ENCODE measurements around the gene REL. TPM values are rescaled to one million over a fixed set of nuclear protein-coding genes. Genes with fewer than 3 reads are reported as not detected.

REL gene
- total RNA-seq, 2 donors from 2014 or later, result 10.2 to 30.0 TPM

GRCh38 chr2:60957224-60957623 is 75.8 kb downstream of the REL start:
- DNase-seq (ENCODE audit: low spot score), result no peak
- no peak overlapping the region for H3K27ac ChIP-seq
- H3K9me3 ChIP-seq, result no peaks in the 10 kb centered on the region
- intact Hi-C loops (cut with DNase I), result no loop called here
- WGBS, result 80% methylated on average over 8 of the region's 8 CpGs
- H3K4me1 ChIP-seq (replicated peaks), result no peaks in the 10 kb centered on the region
- TF ChIP-seq POLR2A (IDR thresholded peaks at IDR 0.05) (no peak), POLR2AphosphoS5 (IDR thresholded peaks at IDR 0.05) (no peak), CTCF (IDR thresholded peaks at IDR 0.05) (no peak)
- H3K36me3 ChIP-seq, result no peaks in the 10 kb centered on the region
- H3K27me3 ChIP-seq (replicated peaks; ENCODE audit: insufficient read depth), result no peaks in the 10 kb centered on the region
- no peak overlapping the region for H3K4me3 ChIP-seq

GRCh38 chr2:60957643-60958042 is 76.3 kb downstream of the REL start:
- TF ChIP-seq POLR2A (IDR thresholded peaks at IDR 0.05) (no peak), POLR2AphosphoS5 (IDR thresholded peaks at IDR 0.05) (no peak), CTCF (IDR thresholded peaks at IDR 0.05) (no peak)
- H3K9me3 ChIP-seq, result no peaks in the 10 kb centered on the region
- intact Hi-C loops (cut with DNase I), result no loop called here
- H3K27ac ChIP-seq, result no peak overlapping the region
- no peaks in the 10 kb centered on the region for H3K27me3 ChIP-seq (replicated peaks; ENCODE audit: insufficient read depth)
- no peaks in the 10 kb centered on the region for H3K4me1 ChIP-seq (replicated peaks)
- DNase-seq (ENCODE audit: low spot score), result no peak
- 68% methylated on average over 5 of the region's 5 CpGs for WGBS
- H3K4me3 ChIP-seq, result no peak overlapping the region
- no peaks in the 10 kb centered on the region for H3K36me3 ChIP-seq

- H3K4me1 ChIP-seq (replicated peaks), result no peaks in the 10 kb centered on the region
- no peak overlapping the region for H3K4me3 ChIP-seq
- TF ChIP-seq POLR2AphosphoS5 (IDR thresholded peaks at IDR 0.05) (no peak), CTCF (IDR thresholded peaks at IDR 0.05) (no peak), POLR2A (IDR thresholded peaks at IDR 0.05) (no peak)
- intact Hi-C loops (cut with DNase I), result no loop called here
- H3K36me3 ChIP-seq, result no peaks in the 10 kb centered on the region
- no peaks in the 10 kb centered on the region for H3K9me3 ChIP-seq
- no peak for DNase-seq (ENCODE audit: low spot score)
- 89% methylated on average over 3 of the region's 3 CpGs for WGBS
- H3K27me3 ChIP-seq (replicated peaks; ENCODE audit: insufficient read depth), result no peaks in the 10 kb centered on the region
- no peak overlapping the region for H3K27ac ChIP-seq
Measured at GRCh38 chr2:60958361-60958760, 77.0 kb downstream of the REL start.

GRCh38 chr2:60958800-60959199 is 77.4 kb downstream of the REL start:
- H3K4me1 ChIP-seq (replicated peaks), result no peaks in the 10 kb centered on the region
- no peaks in the 10 kb centered on the region for H3K27me3 ChIP-seq (replicated peaks; ENCODE audit: insufficient read depth)
- intact Hi-C loops (cut with DNase I), result no loop called here
- no peak overlapping the region for H3K27ac ChIP-seq
- no peaks in the 10 kb centered on the region for H3K9me3 ChIP-seq
- 55% methylated on average over 3 of the region's 3 CpGs for WGBS
- TF ChIP-seq POLR2AphosphoS5 (IDR thresholded peaks at IDR 0.05), result peak; percentile 6
- no peak for TF ChIP-seq CTCF (IDR thresholded peaks at IDR 0.05)
- TF ChIP-seq POLR2A (IDR thresholded peaks at IDR 0.05), result no peak
- no peak for DNase-seq (ENCODE audit: low spot score)
- no peak overlapping the region for H3K4me3 ChIP-seq
- H3K36me3 ChIP-seq, result no peaks in the 10 kb centered on the region

GRCh38 chr2:60959501-60959900 is 78.1 kb downstream of the REL start:
- no peak overlapping the region for H3K4me3 ChIP-seq
- WGBS, result 88% methylated on average over 7 of the region's 7 CpGs
- intact Hi-C loops (cut with DNase I), result no loop called here
- H3K27ac ChIP-seq, result no peak overlapping the region
- TF ChIP-seq POLR2A (IDR thresholded peaks at IDR 0.05), result no peak
- TF ChIP-seq POLR2AphosphoS5 (IDR thresholded peaks at IDR 0.05), result no peak
- no peak for TF ChIP-seq CTCF (IDR thresholded peaks at IDR 0.05)
- no peaks in the 10 kb centered on the region for H3K4me1 ChIP-seq (replicated peaks)
- no peak for DNase-seq (ENCODE audit: low spot score)
- no peaks in the 10 kb centered on the region for H3K9me3 ChIP-seq
- no peaks in the 10 kb centered on the region for H3K36me3 ChIP-seq
- H3K27me3 ChIP-seq (replicated peaks; ENCODE audit: insufficient read depth), result no peaks in the 10 kb centered on the region

Data from prostate gland (tissue), 2 donors.